ENCODE measurements around the gene WDFY4. TPM values are rescaled to one million over a fixed set of nuclear protein-coding genes. Genes with fewer than 3 reads are reported as not detected.

The WDFY4 gene
- total and polyA plus RNA-seq, 2 donors (not counting 3 experiments of a cell fraction or from before 2014, with no cell fraction given), result 10.1 to 10.2 TPM

DNA sequence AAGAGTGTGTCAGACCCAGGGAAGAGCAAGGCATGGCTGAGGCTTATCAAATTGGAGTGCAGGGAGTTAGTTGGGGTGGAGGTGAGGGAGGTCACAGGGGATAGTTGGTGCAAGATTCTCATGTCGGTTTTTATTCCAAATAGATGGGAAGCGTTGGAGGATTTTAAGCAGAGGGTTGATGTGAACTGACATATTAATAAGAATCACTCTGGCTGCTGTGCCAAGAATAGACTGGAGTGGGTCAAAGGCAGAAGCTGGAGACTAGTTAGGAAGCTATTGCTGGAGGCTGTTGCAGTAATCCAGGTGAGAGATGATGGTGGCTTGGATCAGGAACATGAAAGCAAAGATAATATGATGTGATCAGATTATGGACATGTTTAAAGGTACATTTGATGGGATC lies 218.5 kb downstream of the WDFY4 start:
- Histone ChIP-seq H3K4me1 (ENCODE audit: control insufficient read depth, extremely low read depth, insufficient read depth, low read length) (no peaks in the 10 kb centered on the region), H3K36me3 (ENCODE audit: control insufficient read depth in 2 of 2, extremely low read depth in 1 of 2, insufficient read depth in 2 of 2, low read length in 2 of 2) (no peaks in the 10 kb centered on the region), H3K27me3 (ENCODE audit: control insufficient read depth in 2 of 2, insufficient read depth in 2 of 2, low read length in 2 of 2) (peaks cover 0 to 8% of the 10 kb centered on the region in 2 experiments), H4K20me1 (replicated peaks; ENCODE audit: control insufficient read depth, extremely low read depth, insufficient read depth, low read length) (no peaks in the 10 kb centered on the region), H2AFZ (ENCODE audit: low read depth, low read length) (no peak overlapping the region), H3K27ac (ENCODE audit: insufficient read depth, low read depth, low read length) (no peak overlapping the region), H3K9ac (replicated peaks; ENCODE audit: extremely low read depth, insufficient read depth, low read length) (no peak overlapping the region), H3K79me2 (ENCODE audit: control insufficient read depth, insufficient read depth, low read length) (no peaks in the 10 kb centered on the region), H3K4me3 (replicated peaks in 1 of 3; ENCODE audit: insufficient read depth in 1 of 3, low read depth in 1 of 3, low read length in 3 of 3) (no peak overlapping the region), H3K9me1 (replicated peaks; ENCODE audit: control insufficient read depth, extremely low read depth, insufficient read depth, low read length) (no peaks in the 10 kb centered on the region), H3K4me2 (ENCODE audit: insufficient read depth, low read length) (no peak overlapping the region), H3K9me3 (replicated peaks; ENCODE audit: control insufficient read depth, insufficient read depth, low read length) (no peaks in the 10 kb centered on the region)
- intact Hi-C loops (cut with micrococcal nuclease), result no loop called here
- ChIA-PET CTCF (interaction anchor here (1.1 kb wide), 1 partner anchor 261 kb away, joined by 3 read pairs; no protein-coding TSS in a partner anchor), POLR2A (no interaction called here)
- dilution Hi-C loops (cut with MboI; ENCODE audit: extremely low pct_ligation_motif_present, low sequenced_read_pairs), result no loop called here
- TF ChIP-seq JUN (IDR thresholded peaks at IDR 0.05; ENCODE audit: borderline replicate concordance, insufficient read depth, insufficient read length, low read depth), result no peak
- no peak for TF ChIP-seq MYC (IDR thresholded peaks at IDR 0.05; ENCODE audit: low read depth, low read length)
- BruUV-seq (replicated peaks), result no TSS peak
- DNase-seq (ENCODE audit: low read depth, low spot score) (no peak), FAIRE-seq (no peak)

DNA sequence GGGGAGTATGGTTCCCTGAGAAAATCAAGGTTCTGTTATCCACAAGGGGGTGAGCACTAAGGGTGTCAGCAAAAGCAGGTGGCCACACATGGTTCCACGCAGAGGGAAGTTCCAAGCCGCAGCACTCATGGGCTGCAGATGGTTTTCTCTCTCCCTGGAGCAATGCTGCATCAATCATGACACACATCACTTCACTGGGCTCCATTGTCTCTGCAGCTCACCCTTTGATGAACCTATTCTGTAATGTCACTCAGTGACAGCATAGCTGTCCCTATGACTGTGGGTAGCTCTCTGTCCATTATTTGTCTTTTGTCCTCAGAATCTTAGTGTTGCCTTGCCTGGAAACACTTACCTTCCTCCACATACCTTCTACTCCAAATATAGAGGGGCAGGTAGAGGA lies 220.2 kb downstream of the WDFY4 start:
- Histone ChIP-seq H4K20me1 (replicated peaks; ENCODE audit: control insufficient read depth, extremely low read depth, insufficient read depth, low read length) (no peaks in the 10 kb centered on the region), H3K79me2 (ENCODE audit: control insufficient read depth, insufficient read depth, low read length) (no peaks in the 10 kb centered on the region), H3K27ac (ENCODE audit: insufficient read depth, low read depth, low read length) (no peak overlapping the region), H3K9me3 (replicated peaks; ENCODE audit: control insufficient read depth, insufficient read depth, low read length) (no peaks in the 10 kb centered on the region), H3K27me3 (ENCODE audit: control insufficient read depth in 2 of 2, insufficient read depth in 2 of 2, low read length in 2 of 2) (peaks cover 0 to 8% of the 10 kb centered on the region in 2 experiments), H3K9ac (replicated peaks; ENCODE audit: extremely low read depth, insufficient read depth, low read length) (no peak overlapping the region), H3K4me2 (ENCODE audit: insufficient read depth, low read length) (no peak overlapping the region), H2AFZ (ENCODE audit: low read depth, low read length) (no peak overlapping the region), H3K4me1 (ENCODE audit: control insufficient read depth, extremely low read depth, insufficient read depth, low read length) (no peaks in the 10 kb centered on the region), H3K36me3 (ENCODE audit: control insufficient read depth in 2 of 2, extremely low read depth in 1 of 2, insufficient read depth in 2 of 2, low read length in 2 of 2) (no peaks in the 10 kb centered on the region), H3K4me3 (replicated peaks in 1 of 3; ENCODE audit: insufficient read depth in 1 of 3, low read depth in 1 of 3, low read length in 3 of 3) (no peak overlapping the region), H3K9me1 (replicated peaks; ENCODE audit: control insufficient read depth, extremely low read depth, insufficient read depth, low read length) (no peaks in the 10 kb centered on the region)
- POLR2A ChIA-PET, result no interaction called here
- CTCF ChIA-PET, result no interaction called here
- no TSS peak for BruUV-seq (replicated peaks)
- dilution Hi-C loops (cut with MboI; ENCODE audit: extremely low pct_ligation_motif_present, low sequenced_read_pairs), result no loop called here
- TF ChIP-seq FOS (IDR thresholded peaks at IDR 0.05; ENCODE audit: borderline replicate concordance, insufficient read depth, low read length), result no peak
- TF ChIP-seq, protein P1, sequence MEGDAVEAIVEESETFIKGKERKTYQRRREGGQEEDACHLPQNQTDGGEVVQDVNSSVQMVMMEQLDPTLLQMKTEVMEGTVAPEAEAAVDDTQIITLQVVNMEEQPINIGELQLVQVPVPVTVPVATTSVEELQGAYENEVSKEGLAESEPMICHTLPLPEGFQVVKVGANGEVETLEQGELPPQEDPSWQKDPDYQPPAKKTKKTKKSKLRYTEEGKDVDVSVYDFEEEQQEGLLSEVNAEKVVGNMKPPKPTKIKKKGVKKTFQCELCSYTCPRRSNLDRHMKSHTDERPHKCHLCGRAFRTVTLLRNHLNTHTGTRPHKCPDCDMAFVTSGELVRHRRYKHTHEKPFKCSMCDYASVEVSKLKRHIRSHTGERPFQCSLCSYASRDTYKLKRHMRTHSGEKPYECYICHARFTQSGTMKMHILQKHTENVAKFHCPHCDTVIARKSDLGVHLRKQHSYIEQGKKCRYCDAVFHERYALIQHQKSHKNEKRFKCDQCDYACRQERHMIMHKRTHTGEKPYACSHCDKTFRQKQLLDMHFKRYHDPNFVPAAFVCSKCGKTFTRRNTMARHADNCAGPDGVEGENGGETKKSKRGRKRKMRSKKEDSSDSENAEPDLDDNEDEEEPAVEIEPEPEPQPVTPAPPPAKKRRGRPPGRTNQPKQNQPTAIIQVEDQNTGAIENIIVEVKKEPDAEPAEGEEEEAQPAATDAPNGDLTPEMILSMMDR (IDR thresholded peaks at IDR 0.05; ENCODE audit: extremely low read depth in 1 of 2, insufficient read depth in 1 of 2, low read depth in 1 of 2, low read length in 2 of 2), result no peak
- no peak for TF ChIP-seq EZH2 (IDR thresholded peaks at IDR 0.05; ENCODE audit: borderline replicate concordance, low read depth, low read length, severe bottlenecking)
- no peak for TF ChIP-seq GATA2 (IDR thresholded peaks at IDR 0.05; ENCODE audit: insufficient read depth, insufficient read length, low read depth, low read length)
- TF ChIP-seq, protein P2, sequence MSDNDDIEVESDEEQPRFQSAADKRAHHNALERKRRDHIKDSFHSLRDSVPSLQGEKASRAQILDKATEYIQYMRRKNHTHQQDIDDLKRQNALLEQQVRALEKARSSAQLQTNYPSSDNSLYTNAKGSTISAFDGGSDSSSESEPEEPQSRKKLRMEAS (IDR thresholded peaks at IDR 0.05; ENCODE audit: insufficient read depth, insufficient read length), result no peak
- TF ChIP-seq MYC (IDR thresholded peaks at IDR 0.05; ENCODE audit: low read depth, low read length), result no peak
- no peak for TF ChIP-seq JUN (IDR thresholded peaks at IDR 0.05; ENCODE audit: borderline replicate concordance, insufficient read depth, insufficient read length, low read depth)
- TF ChIP-seq POLR2AphosphoS5 (IDR thresholded peaks at IDR 0.05; ENCODE audit: insufficient read depth, low read depth, low read length), result no peak
- no peak for TF ChIP-seq POLR2A (IDR thresholded peaks at IDR 0.05; ENCODE audit: low read depth, low read length)
- FAIRE-seq (no peak), DNase-seq (ENCODE audit: low read depth, low spot score) (no peak)
- intact Hi-C loops (cut with micrococcal nuclease), result no loop called here
